ENCODE measurements around the gene CX3CR1.
"Not testable (repeated sequence)": the region's sequence is repeated elsewhere in the genome, so short reads cannot be mapped to it uniquely, and the experiment has no call there.

The CX3CR1 gene

GRCh38 chr3:39263576-39263975 is 16.3 kb downstream of the CX3CR1 start:
- DNase-seq, result peak in 1 of 5 experiments; percentile 50

DNA sequence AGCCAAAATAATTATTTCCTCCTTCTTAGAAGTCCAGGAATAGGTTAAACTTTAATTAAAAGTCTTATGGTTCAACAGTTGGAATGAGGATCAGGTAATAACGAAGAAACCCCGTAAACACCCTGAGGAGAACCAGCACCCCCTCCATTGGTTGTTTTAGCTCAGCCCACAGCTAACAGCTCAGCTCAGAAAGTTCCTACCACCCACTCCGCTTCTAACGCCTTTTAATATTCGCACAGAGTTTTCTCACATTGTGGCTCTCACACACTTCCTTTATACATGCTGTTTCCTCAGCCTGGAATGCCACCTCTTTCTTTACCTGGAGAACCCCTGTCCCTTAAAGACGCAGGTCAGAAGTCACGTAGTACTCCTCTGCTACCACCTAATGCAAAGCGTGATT is 17.0 kb downstream of the CX3CR1 start:
- no peak for DNase-seq

GRCh38 chr3:39261726-39262125 is 18.1 kb downstream of the CX3CR1 start:
- no peak for DNase-seq

DNA sequence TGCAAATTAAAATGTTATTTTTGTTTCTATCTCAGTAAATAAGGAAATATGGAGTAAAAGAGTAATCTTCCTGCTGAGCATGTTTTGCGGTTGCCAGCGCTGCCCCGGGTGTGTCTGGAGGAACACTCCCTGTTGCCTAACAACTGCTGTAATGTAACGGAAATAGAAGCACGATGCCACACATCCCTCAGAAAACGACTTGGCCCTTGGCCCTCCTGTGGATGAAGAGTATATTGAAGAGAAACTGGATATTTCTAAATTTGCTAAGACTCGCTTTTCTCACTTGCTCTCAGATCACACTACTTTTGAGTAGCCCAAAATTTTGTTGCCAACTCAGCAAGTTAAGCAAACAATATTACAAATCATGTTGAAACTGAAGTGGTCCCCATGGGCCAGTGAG is 18.9 kb downstream of the CX3CR1 start:
- peak in 2 of 5 experiments; percentile 58 to 61 for DNase-seq

GRCh38 chr3:39260318-39260717 is 19.5 kb downstream of the CX3CR1 start:
- no peak for DNase-seq

DNA sequence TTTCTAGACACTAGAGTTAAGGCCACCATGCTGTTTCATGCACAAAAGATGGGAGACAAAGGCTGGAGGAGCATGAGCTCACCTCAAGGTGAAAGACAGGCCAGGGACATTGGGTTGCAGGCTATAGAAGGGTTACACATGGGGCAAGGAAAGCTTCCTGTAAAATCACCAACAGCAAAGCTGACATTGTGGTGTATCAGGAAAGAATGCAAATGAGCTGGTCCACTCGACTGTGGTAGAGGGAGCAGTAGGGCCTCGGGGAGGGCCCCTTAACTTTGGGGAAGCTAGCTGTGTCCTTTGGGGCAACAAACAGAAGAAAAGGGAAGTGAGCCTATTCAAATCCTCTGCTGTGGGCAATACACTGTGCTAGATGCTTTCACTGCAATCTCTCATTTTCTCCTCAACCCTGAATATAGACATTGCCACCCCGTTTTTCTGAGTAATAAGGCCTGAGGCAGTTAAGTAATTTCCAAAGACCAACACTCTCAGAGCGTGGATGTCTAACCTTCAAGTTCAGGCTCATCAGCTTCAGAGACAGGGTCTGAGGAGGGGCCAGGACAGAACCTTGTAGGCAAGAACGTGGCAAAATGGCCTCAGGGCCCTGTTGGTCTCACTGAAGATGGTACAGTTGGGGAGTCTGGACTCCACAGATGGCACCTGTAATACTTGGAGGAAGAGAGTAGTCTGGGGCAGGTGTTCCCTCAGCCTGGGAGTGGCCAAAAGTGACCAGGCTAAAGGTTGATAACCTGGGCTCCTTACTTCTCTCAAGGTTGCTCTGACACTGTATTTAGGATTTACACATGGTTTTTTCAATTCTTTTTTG is 24.1 kb downstream of the CX3CR1 start:
- DNase-seq, result no peak

- no peak for DNase-seq
These were observed 24.9 kb downstream of the CX3CR1 start for GRCh38 chr3:39254806-39255449.

- DNase-seq, result no peak
These were observed 28.3 kb downstream of the CX3CR1 start for GRCh38 chr3:39251576-39251975.

DNA sequence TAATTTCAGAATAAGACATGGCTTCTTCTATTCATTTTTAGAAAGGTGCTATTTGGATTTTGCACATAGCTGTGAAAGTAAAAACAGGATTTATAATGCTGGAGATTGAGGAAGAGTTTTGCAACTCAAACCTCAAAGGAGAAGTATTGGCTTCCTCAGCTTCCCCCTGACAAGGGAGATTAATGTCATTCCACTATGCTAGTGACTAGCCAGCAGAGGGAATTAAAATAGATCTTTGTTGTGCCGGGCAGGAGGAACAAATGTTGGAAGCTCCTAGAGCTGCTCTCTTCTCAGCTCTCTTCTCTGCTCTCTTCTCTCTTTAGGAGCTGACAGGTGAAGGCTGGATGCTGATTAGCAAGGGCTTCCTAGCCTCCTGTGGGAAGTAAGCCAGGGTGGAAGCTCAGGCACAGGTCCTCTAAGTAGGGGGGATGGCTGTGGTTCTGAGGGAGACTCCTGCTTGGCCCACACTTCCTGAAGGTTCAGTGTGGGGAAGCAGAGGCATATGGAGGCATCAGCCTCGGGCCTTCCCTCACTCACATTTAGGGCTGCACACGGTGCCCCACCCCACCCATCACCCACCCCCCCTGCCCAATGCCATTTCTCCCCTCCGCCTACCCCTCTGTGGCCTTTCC is 29.6 kb downstream of the CX3CR1 start:
- DNase-seq, result no peak

DNA sequence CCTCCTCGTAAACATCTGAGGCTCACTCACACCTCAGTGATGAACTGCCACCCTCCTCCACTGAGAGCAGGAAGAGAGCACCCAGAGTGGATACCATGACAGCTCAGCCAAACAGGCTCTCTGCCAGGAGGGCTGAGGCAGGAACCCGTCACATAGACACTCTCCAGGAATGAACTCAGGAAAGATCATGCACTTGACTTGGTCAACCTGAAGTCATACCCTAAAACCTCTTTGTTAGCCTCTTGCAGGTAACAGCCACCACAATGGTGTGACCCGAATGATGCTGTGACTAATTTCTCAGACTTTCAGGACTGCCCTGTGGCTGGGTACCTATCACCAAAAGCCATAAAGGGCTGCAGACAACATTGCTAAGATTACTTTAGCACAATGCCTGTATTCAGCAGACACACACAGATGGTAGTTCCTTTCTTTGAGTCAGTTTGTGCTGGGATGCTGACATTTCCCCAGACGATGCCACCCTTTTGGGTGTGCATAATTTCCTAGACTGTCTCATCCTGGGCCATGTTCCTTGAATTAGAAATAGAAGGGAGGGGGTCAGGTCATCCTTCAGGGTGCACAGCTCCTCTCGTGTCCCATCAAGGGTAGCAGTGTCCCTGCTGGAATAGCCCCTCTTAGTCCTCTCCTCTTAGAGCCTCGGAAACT is 30.3 kb downstream of the CX3CR1 start:
- DNase-seq, result no peak

- DNase-seq, result no peak
These were observed 38.3 kb downstream of the CX3CR1 start for GRCh38 chr3:39241561-39241960.

GRCh38 chr3:39237027-39237426 is 42.8 kb downstream of the CX3CR1 start:
- DNase-seq, result no peak

- peak in 2 of 5 experiments; percentile 49 to 81 for DNase-seq
These were observed 45.2 kb downstream of the CX3CR1 start for GRCh38 chr3:39234651-39235050.

GRCh38 chr3:39232859-39233258 is 47.0 kb downstream of the CX3CR1 start:
- no peak for DNase-seq

- DNase-seq, result no peak
These were observed 49.4 kb downstream of the CX3CR1 start for GRCh38 chr3:39230453-39230852.

DNA sequence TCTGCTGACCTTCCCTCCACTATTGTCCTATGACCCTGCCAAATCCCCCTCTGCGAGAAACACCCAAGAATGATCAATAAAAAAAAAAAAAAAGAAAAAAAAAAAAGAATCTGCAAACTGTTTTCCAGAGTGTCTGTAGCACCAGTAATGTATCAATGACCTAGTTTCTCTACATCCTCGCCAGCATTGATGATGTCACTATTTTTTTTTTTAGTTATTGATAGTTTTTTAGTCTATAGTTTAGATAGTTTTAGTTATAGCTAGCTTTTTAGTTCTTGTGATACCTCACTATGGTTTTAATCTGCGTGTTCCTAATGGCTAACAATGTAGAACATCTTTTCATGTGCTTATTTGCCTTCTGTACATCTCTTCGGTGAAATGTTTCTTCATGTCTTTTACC is 51.3 kb downstream of the CX3CR1 start:
- DNase-seq, result no peak

GRCh38 chr3:39227596-39227995 is 52.2 kb downstream of the CX3CR1 start:
- not testable (repeated sequence) for DNase-seq

GRCh38 chr3:39226106-39226741 is 53.6 kb downstream of the CX3CR1 start:
- DNase-seq, result peak in 1 of 5 experiments; percentile 7

- no peak for DNase-seq
These were observed 55.5 kb downstream of the CX3CR1 start for GRCh38 chr3:39224288-39224687.

DNA sequence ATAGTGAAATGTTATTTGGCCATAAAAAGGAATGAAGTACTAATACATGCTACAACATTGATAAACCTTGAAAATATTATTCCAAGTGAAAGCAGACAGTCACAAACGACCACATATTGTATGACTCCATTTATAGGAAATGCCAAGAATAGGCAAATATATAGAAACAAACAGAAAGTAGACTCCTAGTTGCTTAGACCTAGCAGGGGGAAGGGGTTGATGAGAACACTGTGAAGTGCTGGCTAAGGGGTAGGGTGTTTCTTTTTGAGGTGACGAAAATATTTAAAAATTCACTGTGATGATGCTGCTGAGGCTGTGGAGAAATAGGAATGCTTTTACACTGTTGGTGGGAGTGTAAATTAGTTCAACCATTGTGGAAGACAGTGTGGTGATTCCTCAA is 56.9 kb downstream of the CX3CR1 start:
- no peak for DNase-seq

DNA sequence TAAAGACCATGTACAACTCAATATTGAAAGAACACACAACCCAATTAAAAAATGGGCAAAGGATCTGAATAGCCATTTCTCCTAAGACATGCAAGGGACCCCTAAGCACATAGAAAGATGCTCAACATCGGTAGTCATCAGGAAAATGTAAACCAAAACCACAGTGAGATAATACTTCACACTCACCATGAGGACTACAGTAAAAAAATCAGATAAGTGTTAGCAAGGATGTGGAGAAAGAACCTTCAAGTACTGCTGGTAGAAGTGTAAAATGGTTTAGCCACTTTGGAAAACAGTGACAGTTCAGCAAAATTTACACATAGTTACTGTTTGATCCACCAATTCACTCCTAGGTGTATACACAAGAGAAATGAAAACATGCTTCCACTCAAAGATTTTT is 57.4 kb downstream of the CX3CR1 start:
- peak in 2 of 5 experiments; percentile 21 to 30 for DNase-seq

DNA sequence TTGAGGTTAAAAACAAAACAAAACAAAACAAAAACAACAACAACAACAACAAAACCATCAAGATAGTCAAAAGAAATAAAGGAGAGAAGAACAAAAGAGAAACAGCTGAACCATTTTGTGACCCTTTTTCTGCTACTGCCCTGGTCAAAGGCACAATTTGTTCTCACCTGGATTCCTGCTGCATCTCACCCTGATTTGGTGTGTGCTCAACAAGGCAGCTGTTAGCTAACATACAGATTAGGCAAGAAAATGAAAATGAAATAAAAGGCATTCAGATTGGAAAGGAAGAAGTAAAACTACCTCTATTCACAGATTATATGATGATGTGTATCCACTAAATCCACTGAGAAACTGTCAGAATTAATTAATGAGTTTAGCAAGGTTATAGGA is 58.7 kb downstream of the CX3CR1 start:
- no peak for DNase-seq

Measured in T-helper 2 cell (primary cell).